CD14-positive monocyte (primary cell): ENCODE results near the gene UNCX. TPM values are rescaled to one million over a fixed set of nuclear protein-coding genes. Genes with fewer than 3 reads are reported as not detected.

Experiments used
- DNase-seq, 3 donors: peaks; one replicate each; pipeline ENCODE4 v3.0.0-alpha.2; 2011 to 2022
- H2AFZ ChIP-seq: 2 replicates; pipeline ENCODE4 v1.6.0; 2012; ENCODE audit warnings: mild to moderate bottlenecking, low read depth, low read length, inconsistent platforms; ENCODE audit not compliant: insufficient read depth, poor library complexity, severe bottlenecking
- H3K27ac ChIP-seq, 2 donors: 1 replicate in 1 of 2; 2 replicates in 1 of 2; pipeline ENCODE4 v1.5.1; 2012 to 2013; ENCODE audit warnings: low read length in 2 of 2, control low read depth in 1 of 2, inconsistent platforms in 1 of 2, low read depth in 1 of 2, mild to moderate bottlenecking in 1 of 2
- H3K27me3 ChIP-seq, 2 donors: one replicate each; pipeline versions ENCODE4 v1.6.0 to v1.6.1; 2011 to 2013; ENCODE audit warnings: low read length in 2 of 2; ENCODE audit not compliant: control insufficient read depth in 2 of 2, insufficient read depth in 2 of 2
- H3K36me3 ChIP-seq, 2 donors: replicated peaks in 1 of 2; 1 replicate in 1 of 2; 2 replicates in 1 of 2; pipeline versions ENCODE4 v1.5.1 to v1.6.1; 2012 to 2013; ENCODE audit warnings: low read length in 2 of 2, control low read depth in 1 of 2, inconsistent platforms in 1 of 2, mild to moderate bottlenecking in 1 of 2; ENCODE audit not compliant: insufficient read depth in 2 of 2, control insufficient read depth in 1 of 2
- H3K4me1 ChIP-seq, 2 donors: 1 replicate in 1 of 2; 2 replicates in 1 of 2; pipeline versions ENCODE4 v1.5.1 to v1.6.1; 2012 to 2013; ENCODE audit warnings: low read length in 2 of 2, control low read depth in 1 of 2, inconsistent platforms in 1 of 2, mild to moderate bottlenecking in 1 of 2, moderate library complexity in 1 of 2; ENCODE audit not compliant: insufficient read depth in 2 of 2, control insufficient read depth in 1 of 2
- H3K4me2 ChIP-seq: replicated peaks from 2 replicates; pipeline ENCODE3; 2012; ENCODE audit warnings: low read length, moderate library complexity, mild to moderate bottlenecking; ENCODE audit not compliant: poor library complexity, severe bottlenecking; ENCODE audit errors: extremely low read depth
- H3K4me3 ChIP-seq, 3 experiments: fragments of 200-600 bp in 1 of 3; sonication (generic) in 1 of 3; replicated peaks in 1 of 3; 1 replicate in 2 of 3; 2 replicates in 1 of 3; pipeline ENCODE4 v1.5.1; 2011 to 2013; ENCODE audit warnings: low read length in 3 of 3, mild to moderate bottlenecking in 3 of 3, control low read depth in 2 of 3, low read depth in 2 of 3, inconsistent platforms in 1 of 3, moderate library complexity in 1 of 3
- H3K79me2 ChIP-seq: 2 replicates; pipeline ENCODE4 v1.6.0; 2012; ENCODE audit warnings: mild to moderate bottlenecking, control low read depth, inconsistent platforms, low read length, moderate library complexity; ENCODE audit not compliant: insufficient read depth
- H3K9ac ChIP-seq: 2 replicates; pipeline ENCODE4 v1.6.0; 2017; ENCODE audit warnings: low read length, mild to moderate bottlenecking; ENCODE audit not compliant: insufficient read depth, poor library complexity, severe bottlenecking
- H3K9me3 ChIP-seq, 2 donors: replicated peaks in 1 of 2; 1 replicate in 1 of 2; 2 replicates in 1 of 2; pipeline versions ENCODE4 v1.5.1 to v1.6.1; 2012 to 2013; ENCODE audit warnings: low read length in 2 of 2, control low read depth in 1 of 2; ENCODE audit not compliant: control insufficient read depth in 1 of 2, insufficient read depth in 1 of 2
- H4K20me1 ChIP-seq: 2 replicates; pipeline ENCODE4 v1.6.0; 2012; ENCODE audit warnings: mild to moderate bottlenecking, low read length, control low read depth, moderate library complexity; ENCODE audit not compliant: insufficient read depth
- H3K27ac Mint-ChIP-seq, 7 donors: one replicate each; pipeline ENCODE4 v1.8.0; 2020; ENCODE audit warnings: mild to moderate bottlenecking in 7 of 7, mixed read lengths in 7 of 7, moderate library complexity in 6 of 7, inconsistent platforms in 2 of 7
- H3K27me3 Mint-ChIP-seq, 3 donors: one replicate each; pipeline ENCODE4 v1.8.0; 2021 to 2022; ENCODE audit warnings: low read depth in 3 of 3, mild to moderate bottlenecking in 3 of 3, mixed read lengths in 3 of 3, moderate library complexity in 3 of 3, inconsistent platforms in 1 of 3
- H3K36me3 Mint-ChIP-seq, 2 donors: one replicate each; pipeline ENCODE4 v1.8.0; 2020; ENCODE audit warnings: mixed read lengths in 2 of 2, inconsistent platforms in 1 of 2, mild to moderate bottlenecking in 1 of 2
- H3K4me1 Mint-ChIP-seq: one replicate; pipeline ENCODE4 v1.8.0; 2020; ENCODE audit warnings: mild to moderate bottlenecking, mixed read lengths
- H3K4me3 Mint-ChIP-seq, 2 donors: one replicate each; pipeline ENCODE4 v1.8.0; 2020; ENCODE audit warnings: mild to moderate bottlenecking in 2 of 2, mixed read lengths in 2 of 2, moderate library complexity in 1 of 2
- H3K9me3 Mint-ChIP-seq, 7 donors: one replicate each; pipeline ENCODE4 v1.8.0; 2020 to 2022; ENCODE audit warnings: mixed read lengths in 7 of 7, mild to moderate bottlenecking in 6 of 7, moderate library complexity in 6 of 7, inconsistent platforms in 2 of 7
- CTCF ChIP-seq: fragments of 200-600 bp; IDR thresholded peaks from one replicate; pipeline ENCODE4 v1.8.0; 2022; ENCODE audit warnings: antibody characterized with exemption, mild to moderate bottlenecking
- WGBS: methylation state at CpG from one replicate; pipeline ENCODE4 v1.1.5; 2013; ENCODE audit warnings: missing lambda C conversion rate; ENCODE audit not compliant: insufficient coverage; 5-methylcytosine and 5-hydroxymethylcytosine counted together
- intact Hi-C, 2 donors: fragments of 100-400 bp; cut with micrococcal nuclease; formaldehyde crosslinking; loops; one replicate each; pipeline versions ENCODE4 v1.15.0 to v1.15.1; 2023
- polyA plus RNA-seq, 3 donors: library from polyadenylated mRNA; depleted of rRNA in 1 of 3; unstranded in 2 of 3; stranded (reverse) in 1 of 3; fragments of 300-500 nt in 2 of 3; fragments of >200 nt in 1 of 3; fragmentation: Illumina TruSeq in 2 of 3; gene quantifications; 1 replicate in 2 of 3; 2 replicates in 1 of 3; pipeline ENCODE4 v1.2.3, GENCODE V29; 2012 to 2021

UNCX gene
- polyA plus RNA-seq, 3 donors, result not detected

GRCh38 chr7:1251796-1252539, 19.3 kb downstream of the UNCX start:
- peak overlapping the region in 1 of 2 donors; percentile 11 for H3K4me3 Mint-ChIP-seq
- Histone ChIP-seq H3K27ac (no peak overlapping the region), H3K36me3 (no peaks in the 10 kb centered on the region), H3K4me3 (no peak overlapping the region), H3K79me2 (no peaks in the 10 kb centered on the region), H4K20me1 (no peaks in the 10 kb centered on the region), H3K9me3 (peaks cover 0 to 9% of the 10 kb centered on the region in 2 donors), H3K27me3 (peaks cover 23 to 78% of the 10 kb centered on the region in 2 donors), H3K4me2 (no peak overlapping the region), H2AFZ (no peak overlapping the region), H3K9ac (no peak overlapping the region), H3K4me1 (no peaks in the 10 kb centered on the region)
- intact Hi-C loops, result no loop called here
- no peak for TF ChIP-seq CTCF
- no peak for DNase-seq
- H3K9me3 Mint-ChIP-seq, result peaks cover 0 to 12% (median 3%) of the 10 kb centered on the region in 7 donors
- peaks cover 56 to 97% (median 73%) of the 10 kb centered on the region in 3 donors for H3K27me3 Mint-ChIP-seq
- no peak overlapping the region for H3K27ac Mint-ChIP-seq
- no peaks in the 10 kb centered on the region for H3K36me3 Mint-ChIP-seq
- H3K4me1 Mint-ChIP-seq, result no peaks in the 10 kb centered on the region
- WGBS, result 69% methylated on average over 12 of the region's 25 CpGs

- WGBS, result 83% methylated on average over 15 of the region's 17 CpGs
- no peak for TF ChIP-seq CTCF
- intact Hi-C loops, result no loop called here
- Histone ChIP-seq H3K4me3 (no peak overlapping the region), H4K20me1 (no peaks in the 10 kb centered on the region), H3K4me1 (no peaks in the 10 kb centered on the region), H3K9ac (no peak overlapping the region), H3K4me2 (no peak overlapping the region), H2AFZ (no peak overlapping the region), H3K27me3 (peaks cover 19 to 78% of the 10 kb centered on the region in 2 donors), H3K27ac (no peak overlapping the region), H3K9me3 (peaks cover 0 to 9% of the 10 kb centered on the region in 2 donors), H3K36me3 (no peaks in the 10 kb centered on the region), H3K79me2 (no peaks in the 10 kb centered on the region)
- no peak overlapping the region for H3K4me3 Mint-ChIP-seq
- no peak overlapping the region for H3K27ac Mint-ChIP-seq
- H3K36me3 Mint-ChIP-seq, result no peaks in the 10 kb centered on the region
- H3K4me1 Mint-ChIP-seq, result no peaks in the 10 kb centered on the region
- peaks cover 0 to 12% (median 3%) of the 10 kb centered on the region in 7 donors for H3K9me3 Mint-ChIP-seq
- no peak for DNase-seq
- H3K27me3 Mint-ChIP-seq, result peaks cover 56 to 95% (median 73%) of the 10 kb centered on the region in 3 donors
These were observed 19.9 kb downstream of the UNCX start for GRCh38 chr7:1252540-1253090.
